Neural cell (in vitro differentiated cells): ENCODE results near the gene GRIP1.

ENCODE experiments used
- CTCF ChIP-seq: fragments of 450-650 bp; IDR thresholded peaks from 2 replicates; pipeline ENCODE4 v1.5.1; 2014; ENCODE audit warnings: antibody characterized with exemption, mild to moderate bottlenecking, moderate library complexity; ENCODE audit not compliant: poor library complexity, severe bottlenecking
- EP300 ChIP-seq: fragments of 450-650 bp; conservative IDR thresholded peaks from 2 replicates; pipeline ENCODE4 v1.6.1; 2014; ENCODE audit warnings: antibody characterized with exemption, mild to moderate bottlenecking, moderate library complexity; ENCODE audit not compliant: poor library complexity, severe bottlenecking
- EZH2 ChIP-seq: fragments of 200-600, 300-800 bp; shearing (Covaris generic), sonication (generic); IDR thresholded peaks from 2 replicates; pipeline ENCODE4 v1.6.1; 2014; ENCODE audit warnings: antibody characterized with exemption, low read length, borderline replicate concordance, mild to moderate bottlenecking; ENCODE audit not compliant: insufficient read depth, poor library complexity, severe bottlenecking
- POLR2AphosphoS5 ChIP-seq: IDR thresholded peaks from 2 replicates; pipeline ENCODE4 v1.6.1; 2012
- REST ChIP-seq: IDR thresholded peaks from 2 replicates; pipeline ENCODE4 v1.6.1; 2012; ENCODE audit warnings: borderline replicate concordance

DNA sequence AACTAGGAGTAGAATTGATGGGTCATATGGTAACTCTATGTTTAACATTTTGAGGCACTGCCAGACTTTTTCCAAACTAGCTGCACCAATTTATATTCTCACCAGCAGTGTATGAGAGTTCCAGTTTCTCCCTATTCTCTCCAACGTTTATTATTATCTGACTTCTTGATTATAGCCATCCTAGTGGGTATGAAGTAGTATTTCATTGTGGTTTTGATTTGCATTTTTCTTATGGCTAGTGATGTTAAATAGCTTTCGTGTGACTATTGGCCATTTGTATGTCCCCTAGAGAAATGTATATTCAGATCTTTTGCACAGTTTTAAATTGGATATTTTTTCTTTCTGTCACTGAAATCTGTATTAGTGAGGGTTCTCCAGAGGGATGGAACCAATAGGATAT, 338.7 kb downstream of the GRIP1 start:
- TF ChIP-seq CTCF, result no peak
- no peak for TF ChIP-seq EP300
- no peak for TF ChIP-seq REST
- no peak for TF ChIP-seq EZH2
- TF ChIP-seq POLR2AphosphoS5, result no peak
